ENCODE measurements around the gene SLC22A15. TPM values are rescaled to one million over a fixed set of nuclear protein-coding genes. Genes with fewer than 3 reads are reported as not detected.
"Not testable (repeated sequence)": the region's sequence is repeated elsewhere in the genome, so short reads cannot be mapped to it uniquely, and the experiment has no call there.

The SLC22A15 gene
- total RNA-seq, 1 donor from 2014 or later: 4.5 TPM

DNA sequence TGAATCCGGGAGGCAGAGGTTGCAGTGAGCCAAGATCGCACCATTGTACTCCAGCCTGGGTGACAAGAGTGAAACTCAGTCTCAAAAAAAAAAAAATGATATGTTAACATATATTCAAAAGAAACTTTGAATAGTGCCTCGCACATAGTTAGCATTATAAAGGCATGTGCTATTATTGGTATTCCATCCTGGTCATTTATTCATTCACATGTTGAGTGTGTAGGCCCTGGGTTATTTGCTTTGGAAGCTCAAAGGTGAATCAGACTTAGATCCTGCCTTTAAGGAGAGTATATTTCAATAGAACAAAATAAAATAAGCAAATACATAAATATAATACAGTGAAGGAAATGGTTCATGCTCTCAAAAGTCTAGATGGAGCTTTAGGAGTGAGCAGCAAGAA is 13.4 kb downstream of the SLC22A15 start:
- H3K27me3 Mint-ChIP-seq (ENCODE audit: unreplicated experiment): no peaks in the 10 kb centered on the region
- no peaks in the 10 kb centered on the region for H3K9me3 Mint-ChIP-seq (ENCODE audit: unreplicated experiment)
- TF ChIP-seq, protein P1, sequence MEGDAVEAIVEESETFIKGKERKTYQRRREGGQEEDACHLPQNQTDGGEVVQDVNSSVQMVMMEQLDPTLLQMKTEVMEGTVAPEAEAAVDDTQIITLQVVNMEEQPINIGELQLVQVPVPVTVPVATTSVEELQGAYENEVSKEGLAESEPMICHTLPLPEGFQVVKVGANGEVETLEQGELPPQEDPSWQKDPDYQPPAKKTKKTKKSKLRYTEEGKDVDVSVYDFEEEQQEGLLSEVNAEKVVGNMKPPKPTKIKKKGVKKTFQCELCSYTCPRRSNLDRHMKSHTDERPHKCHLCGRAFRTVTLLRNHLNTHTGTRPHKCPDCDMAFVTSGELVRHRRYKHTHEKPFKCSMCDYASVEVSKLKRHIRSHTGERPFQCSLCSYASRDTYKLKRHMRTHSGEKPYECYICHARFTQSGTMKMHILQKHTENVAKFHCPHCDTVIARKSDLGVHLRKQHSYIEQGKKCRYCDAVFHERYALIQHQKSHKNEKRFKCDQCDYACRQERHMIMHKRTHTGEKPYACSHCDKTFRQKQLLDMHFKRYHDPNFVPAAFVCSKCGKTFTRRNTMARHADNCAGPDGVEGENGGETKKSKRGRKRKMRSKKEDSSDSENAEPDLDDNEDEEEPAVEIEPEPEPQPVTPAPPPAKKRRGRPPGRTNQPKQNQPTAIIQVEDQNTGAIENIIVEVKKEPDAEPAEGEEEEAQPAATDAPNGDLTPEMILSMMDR (IDR thresholded peaks at IDR 0.05): no peak
- H3K4me1 Mint-ChIP-seq (ENCODE audit: unreplicated experiment): no peaks in the 10 kb centered on the region
- no peak overlapping the region for H3K4me3 Mint-ChIP-seq (ENCODE audit: unreplicated experiment)
- H3K36me3 Mint-ChIP-seq (ENCODE audit: unreplicated experiment): peaks cover 5% of the 10 kb centered on the region
- H3K27ac Mint-ChIP-seq (ENCODE audit: unreplicated experiment): no peak overlapping the region
- DNase-seq (ENCODE audit: extremely low spot score, unreplicated experiment): no peak

DNA sequence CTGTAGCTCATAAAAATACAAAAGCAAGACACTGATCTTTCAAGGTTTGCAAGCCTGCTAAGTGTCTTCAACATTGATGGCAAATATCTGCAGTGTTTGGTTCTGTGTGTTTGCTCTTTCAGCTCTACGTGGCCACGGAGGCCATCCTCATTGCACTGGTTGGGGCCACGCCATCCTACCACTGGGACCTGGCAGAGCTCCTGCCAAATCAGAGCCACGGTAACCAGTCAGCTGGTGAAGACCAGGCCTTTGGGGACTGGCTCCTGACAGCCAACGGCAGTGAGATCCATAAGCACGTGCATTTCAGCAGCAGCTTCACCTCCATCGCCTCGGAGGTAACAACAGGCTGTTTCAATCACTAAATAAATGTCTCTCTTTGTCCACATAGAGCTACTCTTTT is 15.6 kb downstream of the SLC22A15 start:
- no peak for DNase-seq (ENCODE audit: extremely low spot score, unreplicated experiment)
- peaks cover 16% of the 10 kb centered on the region for H3K36me3 Mint-ChIP-seq (ENCODE audit: unreplicated experiment)
- TF ChIP-seq, protein P1 (IDR thresholded peaks at IDR 0.05): no peak
- H3K27ac Mint-ChIP-seq (ENCODE audit: unreplicated experiment): no peak overlapping the region
- H3K27me3 Mint-ChIP-seq (ENCODE audit: unreplicated experiment): no peaks in the 10 kb centered on the region
- H3K4me3 Mint-ChIP-seq (ENCODE audit: unreplicated experiment): no peak overlapping the region
- H3K9me3 Mint-ChIP-seq (ENCODE audit: unreplicated experiment): peaks cover 6% of the 10 kb centered on the region
- no peaks in the 10 kb centered on the region for H3K4me1 Mint-ChIP-seq (ENCODE audit: unreplicated experiment)

DNA sequence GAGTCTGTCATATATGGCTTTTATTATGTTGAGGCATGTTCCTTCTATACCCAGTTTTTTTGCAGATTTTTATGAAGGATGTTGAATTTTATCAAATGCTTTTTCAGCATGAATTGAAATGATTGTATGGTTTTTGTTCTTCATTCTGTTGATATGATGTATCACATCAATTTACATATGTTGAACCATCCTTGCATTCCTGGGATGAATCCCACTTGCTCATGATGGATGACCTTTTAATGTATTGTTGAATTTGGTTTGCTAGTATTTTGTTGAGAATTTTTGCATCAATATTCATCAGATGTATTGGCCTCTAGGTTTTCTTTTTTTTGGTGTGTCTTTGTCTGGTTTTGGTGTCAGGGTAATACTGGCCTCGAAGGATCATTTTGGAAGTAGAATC is 21.6 kb downstream of the SLC22A15 start:
- not testable (repeated sequence) for H3K4me3 Mint-ChIP-seq (ENCODE audit: unreplicated experiment); H3K27ac Mint-ChIP-seq (ENCODE audit: unreplicated experiment); H3K27me3 Mint-ChIP-seq (ENCODE audit: unreplicated experiment); H3K4me1 Mint-ChIP-seq (ENCODE audit: unreplicated experiment); DNase-seq (ENCODE audit: extremely low spot score, unreplicated experiment)
- Mint-ChIP-seq H3K36me3 (ENCODE audit: unreplicated experiment) (peaks cover 46% of the 10 kb centered on the region), H3K9me3 (ENCODE audit: unreplicated experiment) (peaks cover 43% of the 10 kb centered on the region)

DNA sequence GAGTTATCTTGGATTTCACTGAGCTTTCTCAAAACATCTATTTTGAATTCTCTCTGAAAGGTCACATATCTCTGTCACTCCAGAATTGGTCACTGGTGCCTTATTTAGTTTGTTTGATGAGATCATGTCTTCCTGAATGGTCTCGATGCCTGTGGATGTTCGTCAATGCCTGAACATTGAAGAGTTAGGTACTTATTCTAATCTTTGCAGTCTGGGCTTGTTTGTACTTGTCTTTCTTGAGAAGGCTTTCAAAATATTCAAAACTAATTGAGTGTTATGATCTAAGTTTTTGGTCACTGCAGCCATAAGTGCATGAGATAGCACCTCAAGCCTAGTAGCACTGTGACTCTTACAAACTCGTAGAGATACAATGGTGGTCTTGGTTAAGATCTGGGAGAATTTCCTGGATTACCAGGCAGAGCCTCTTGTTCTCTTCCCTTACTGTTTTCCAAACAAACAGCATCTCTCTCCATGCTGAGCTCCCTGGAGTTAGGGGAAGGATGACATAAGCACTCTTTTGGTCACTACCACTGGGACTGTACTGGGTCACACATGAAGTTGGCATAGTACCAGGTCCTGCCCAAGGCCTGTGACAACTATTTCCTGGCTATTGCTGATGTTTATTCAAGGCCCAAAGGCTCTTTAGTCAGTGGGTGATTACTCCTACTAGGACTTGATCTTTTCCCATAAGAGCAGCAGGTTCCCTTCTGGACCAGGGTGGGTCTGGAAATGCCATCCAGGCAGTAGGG is 25.6 kb downstream of the SLC22A15 start:
- H3K4me3 Mint-ChIP-seq (ENCODE audit: unreplicated experiment): no peak overlapping the region
- peak overlapping the region; percentile 6 for H3K27ac Mint-ChIP-seq (ENCODE audit: unreplicated experiment)
- no peak for DNase-seq (ENCODE audit: extremely low spot score, unreplicated experiment)
- peaks cover 8% of the 10 kb centered on the region for H3K4me1 Mint-ChIP-seq (ENCODE audit: unreplicated experiment)
- H3K27me3 Mint-ChIP-seq (ENCODE audit: unreplicated experiment): no peaks in the 10 kb centered on the region
- H3K36me3 Mint-ChIP-seq (ENCODE audit: unreplicated experiment): peaks cover 43% of the 10 kb centered on the region
- peaks cover 38% of the 10 kb centered on the region for H3K9me3 Mint-ChIP-seq (ENCODE audit: unreplicated experiment)
- TF ChIP-seq, protein P1 (IDR thresholded peaks at IDR 0.05): no peak

DNA sequence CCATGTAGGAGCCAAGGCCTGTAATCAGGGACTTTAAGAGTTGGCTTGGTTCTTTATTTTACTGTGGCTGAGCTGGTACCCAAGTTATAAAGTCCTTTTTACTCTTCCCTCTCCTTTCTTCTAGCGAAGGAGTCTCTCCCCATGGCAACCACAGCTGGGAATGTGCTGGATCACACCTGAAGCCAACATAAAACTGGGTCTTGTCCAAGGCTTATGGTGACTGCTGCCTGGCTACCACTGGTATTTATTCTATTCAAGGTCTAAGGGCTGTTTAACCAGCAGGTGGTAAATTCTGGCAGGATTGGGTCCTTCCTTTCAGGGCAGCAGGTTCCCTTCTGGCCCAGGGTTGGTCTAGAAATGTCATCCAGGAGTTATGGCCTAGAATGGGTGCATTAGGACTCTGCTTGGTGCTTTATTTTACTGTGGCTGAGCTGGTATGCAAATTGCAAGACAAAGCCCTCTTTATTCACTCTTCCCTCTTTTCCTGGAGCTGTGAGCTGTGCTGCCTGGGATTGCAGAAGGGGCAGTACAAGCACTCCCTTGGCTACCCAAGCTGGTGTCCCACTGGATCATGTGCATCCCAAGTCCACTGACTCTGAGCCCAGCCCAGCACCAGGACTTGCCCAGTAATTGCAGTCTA is 26.6 kb downstream of the SLC22A15 start:
- no peaks in the 10 kb centered on the region for H3K27me3 Mint-ChIP-seq (ENCODE audit: unreplicated experiment)
- no peak overlapping the region for H3K27ac Mint-ChIP-seq (ENCODE audit: unreplicated experiment)
- H3K4me3 Mint-ChIP-seq (ENCODE audit: unreplicated experiment): no peak overlapping the region
- TF ChIP-seq, protein P1 (IDR thresholded peaks at IDR 0.05): no peak
- H3K9me3 Mint-ChIP-seq (ENCODE audit: unreplicated experiment): peaks cover 28% of the 10 kb centered on the region
- no peak for DNase-seq (ENCODE audit: extremely low spot score, unreplicated experiment)
- H3K4me1 Mint-ChIP-seq (ENCODE audit: unreplicated experiment): peaks cover 8% of the 10 kb centered on the region
- peaks cover 37% of the 10 kb centered on the region for H3K36me3 Mint-ChIP-seq (ENCODE audit: unreplicated experiment)

Data from osteocyte (in vitro differentiated cells).